ENCODE data around the gene RRP12.

- TF ChIP-seq CTCF (IDR thresholded peaks at IDR 0.05; ENCODE audit: extremely low read depth in 1 of 2, insufficient read depth in 1 of 2, low read depth in 1 of 2, low read length in 2 of 2) (no peak), POLR2AphosphoS5 (IDR thresholded peaks at IDR 0.05; ENCODE audit: insufficient read depth, low read depth, low read length) (no peak)
These were observed 49.7 kb upstream of the RRP12 start for GRCh38 chr10:97450828-97451227.

Data from endothelial cell of umbilical vein (primary cell).